ENCODE results near the gene MBOAT7.
A peak's percentile ranks its signal among the peaks of the same experiment; 100 is the strongest.
"Not testable (repeated sequence)": the region's sequence is repeated elsewhere in the genome, so short reads cannot be mapped to it uniquely, and the experiment has no call there.

MBOAT7 gene

DNA sequence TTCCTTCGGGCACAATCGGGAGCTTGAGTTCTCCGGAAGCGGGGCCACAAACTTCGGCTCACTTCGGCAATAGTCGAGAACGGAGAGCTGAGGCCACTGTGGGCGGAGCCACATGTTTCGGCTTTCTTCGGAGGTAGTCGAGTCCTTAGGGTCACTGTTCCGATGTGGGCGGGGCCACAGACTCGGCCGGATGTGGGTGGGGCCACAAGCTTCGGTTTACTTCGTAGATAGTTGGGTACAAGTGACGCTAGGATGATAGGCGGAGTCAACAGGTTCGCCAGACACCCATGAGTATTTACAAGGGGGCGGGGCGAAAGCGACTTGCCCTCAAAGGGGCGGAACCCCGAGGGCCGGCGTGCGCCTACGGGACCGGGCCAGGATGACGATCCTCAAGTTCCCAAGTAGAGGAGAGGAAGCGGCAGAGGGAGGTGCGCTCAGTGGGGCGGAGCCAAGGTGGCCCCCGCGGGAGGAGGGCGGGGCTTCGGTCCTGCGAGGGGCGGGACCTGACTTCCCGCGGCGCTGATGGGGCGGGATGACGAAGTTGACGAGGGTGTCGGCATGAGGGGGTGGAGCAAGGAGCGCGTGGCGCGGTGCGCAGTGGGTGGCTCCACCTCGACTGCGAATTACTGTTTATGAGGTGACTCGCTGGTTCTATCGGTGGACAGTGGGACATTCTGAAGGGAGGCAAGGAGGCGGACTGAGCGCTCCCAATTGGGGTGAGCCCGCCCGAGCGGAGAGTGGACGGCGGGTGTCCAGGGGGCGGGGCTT, 539 bp upstream of the MBOAT7 start:
- peak; percentile 98 to 100 (median 100) for DNase-seq

DNA sequence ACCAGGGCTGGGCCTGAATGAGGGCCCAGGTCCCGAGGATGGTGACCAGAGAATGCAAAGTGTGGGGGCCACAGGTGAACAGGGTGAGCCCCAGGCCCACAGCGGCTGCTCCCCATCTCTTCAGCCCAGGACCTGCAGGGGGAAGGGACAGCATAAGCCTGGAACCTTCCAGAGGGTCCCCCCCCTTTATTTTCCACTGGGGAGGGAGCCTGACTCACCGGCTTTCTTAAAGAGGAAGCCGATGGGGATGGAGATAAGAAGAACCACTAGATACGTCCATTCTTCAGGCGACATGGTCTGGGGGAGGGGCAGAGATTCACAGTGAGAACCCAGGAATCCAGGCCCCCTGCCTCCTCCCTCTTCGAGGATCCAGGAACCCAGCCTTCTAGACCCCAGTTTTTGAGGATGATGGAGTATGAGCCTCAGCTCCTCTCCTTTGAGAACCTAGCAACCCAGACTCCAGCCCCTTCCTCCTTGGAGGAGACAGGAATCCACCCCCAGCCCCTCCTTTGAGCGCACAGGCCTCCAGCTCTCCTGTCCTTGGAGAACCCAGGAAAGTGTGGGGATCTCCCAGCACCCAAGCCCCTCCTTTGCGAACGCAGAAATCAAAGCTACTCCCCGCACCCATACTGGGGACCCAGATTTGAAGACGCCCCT, 1.0 kb downstream of the MBOAT7 start:
- DNase-seq = peak in 8 of 51 donors; percentile 3 to 31 (median 17)

DNA sequence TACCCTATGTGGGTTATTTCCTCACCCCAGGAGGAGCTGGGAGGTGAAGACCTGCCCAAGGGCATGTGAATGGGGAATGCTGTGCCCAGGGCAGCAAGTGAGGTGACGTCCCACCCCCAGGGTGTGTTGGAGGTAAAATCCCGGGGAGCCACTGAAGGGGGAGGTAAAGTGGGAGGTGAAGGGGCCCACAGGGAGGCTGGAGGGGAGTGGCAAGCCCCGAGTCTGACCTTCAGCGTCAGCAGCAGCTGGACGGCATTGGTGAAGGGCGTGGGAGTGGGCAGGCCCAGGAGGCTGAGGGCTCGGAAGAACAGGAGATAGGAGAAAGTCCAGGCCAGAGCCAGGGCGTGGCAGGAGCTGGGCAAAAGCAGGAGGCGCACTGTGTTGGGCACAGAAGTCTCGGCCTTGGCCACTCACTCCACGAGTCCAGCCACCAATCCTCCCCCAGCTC, 2.4 kb downstream of the MBOAT7 start:
- DNase-seq = no peak

DNA sequence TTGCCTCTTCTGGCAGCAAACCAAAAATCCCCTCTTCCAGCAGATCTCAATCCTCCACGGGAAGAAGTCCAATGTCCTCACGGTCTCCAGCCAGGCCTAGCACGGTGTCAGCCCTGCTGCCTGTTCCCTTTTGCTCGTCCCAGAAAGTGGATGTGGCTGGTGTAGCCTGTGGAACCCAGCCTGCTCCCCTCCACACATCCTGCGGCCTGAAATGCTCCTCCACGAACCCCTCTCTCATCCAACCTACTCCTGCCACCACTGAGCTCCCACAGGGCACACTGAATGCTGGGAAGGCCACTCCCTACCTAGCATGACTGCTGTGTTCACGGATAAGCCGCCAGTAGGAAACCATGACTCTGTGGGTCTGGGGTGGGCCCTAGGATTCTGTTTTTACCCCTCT, 3.0 kb downstream of the MBOAT7 start:
- no peak for DNase-seq

GRCh38 chr19:54183431-54183830, 5.9 kb downstream of the MBOAT7 start:
- no peak for DNase-seq

- DNase-seq = not testable (repeated sequence)
Observed at GRCh38 chr19:54181894-54182293, 7.5 kb downstream of the MBOAT7 start.

DNA sequence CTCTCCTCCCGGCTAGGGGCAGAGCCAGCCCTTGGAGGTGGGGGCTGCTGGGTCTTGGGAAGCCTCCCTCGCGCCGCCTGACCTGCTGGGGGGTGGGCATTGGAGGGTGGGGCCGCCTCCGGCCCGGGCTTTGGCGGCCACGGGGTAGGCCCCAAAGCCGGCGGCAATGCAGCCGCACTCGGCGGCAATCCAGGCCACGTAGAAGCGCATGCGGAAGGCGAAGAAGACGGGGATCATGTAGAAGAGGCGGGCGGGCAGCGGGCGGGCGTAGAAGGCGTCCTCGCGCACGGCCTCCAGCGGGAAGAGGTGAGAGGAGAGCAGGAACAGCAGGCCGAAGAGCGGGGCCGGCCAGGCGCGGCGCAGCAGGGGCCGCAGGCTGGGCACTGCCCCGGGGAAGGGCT, 8.7 kb downstream of the MBOAT7 start:
- DNase-seq = no peak

DNA sequence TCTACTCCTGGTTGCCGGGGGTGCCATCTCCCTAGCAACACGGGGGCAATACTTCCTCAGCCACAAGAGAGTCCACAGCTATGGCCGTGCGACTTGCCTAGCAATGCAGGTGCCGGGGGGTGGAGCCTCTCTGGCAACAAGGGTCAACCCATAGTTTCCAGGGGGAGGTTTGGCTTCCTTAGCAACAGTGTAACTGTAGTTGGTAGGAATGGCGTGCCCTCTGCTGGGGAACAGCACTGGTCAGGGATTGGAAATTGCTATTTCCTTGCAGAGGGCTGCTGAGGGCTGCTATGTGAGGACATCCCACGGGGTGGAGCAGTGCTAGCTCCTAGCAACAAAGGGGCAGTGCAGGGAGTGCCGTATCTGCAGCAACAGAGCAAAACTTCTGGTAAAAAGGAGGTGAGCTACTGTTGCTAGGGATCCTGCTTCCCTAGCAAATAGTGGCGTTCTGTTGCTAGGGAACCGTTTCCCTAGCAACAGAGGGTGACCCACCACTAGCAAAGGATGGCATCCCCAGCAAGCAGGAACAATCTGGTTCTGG, 9.4 kb downstream of the MBOAT7 start:
- DNase-seq = peak in 34 of 51 donors; percentile 4 to 82 (median 46)

DNA sequence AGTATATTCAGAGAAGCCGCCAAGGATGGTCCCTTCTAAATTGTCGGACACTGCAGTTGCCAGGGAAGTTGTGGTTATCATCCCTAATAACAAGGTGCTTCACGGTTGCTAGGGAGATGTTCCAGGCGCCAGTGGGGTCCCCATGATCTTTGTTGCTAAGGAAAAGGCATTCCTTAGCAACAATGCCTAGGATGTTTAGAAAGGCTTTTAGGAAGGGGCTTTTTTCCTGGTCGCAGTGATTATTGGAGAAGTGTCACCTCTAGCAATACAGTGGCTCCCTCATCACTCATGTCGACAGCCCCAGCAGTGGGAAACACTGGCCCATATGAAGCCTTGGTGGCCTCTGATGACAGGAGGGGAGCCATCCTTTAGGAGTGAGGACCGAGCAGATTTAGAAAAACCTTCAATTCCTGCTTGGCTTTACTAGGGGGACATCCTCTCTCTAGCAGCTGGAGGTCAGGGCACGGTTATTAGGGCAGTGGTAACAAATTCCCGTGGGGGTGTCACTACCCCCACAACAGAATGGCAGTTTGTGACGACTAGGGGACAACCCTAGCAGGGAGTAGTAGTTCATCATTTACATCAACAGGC, 10.0 kb downstream of the MBOAT7 start:
- DNase-seq = peak in 1 of 51 donors; percentile 5

- peak in 21 of 51 donors; percentile 4 to 54 (median 28) for DNase-seq
Observed at GRCh38 chr19:54178581-54179261, 10.7 kb downstream of the MBOAT7 start.

DNA sequence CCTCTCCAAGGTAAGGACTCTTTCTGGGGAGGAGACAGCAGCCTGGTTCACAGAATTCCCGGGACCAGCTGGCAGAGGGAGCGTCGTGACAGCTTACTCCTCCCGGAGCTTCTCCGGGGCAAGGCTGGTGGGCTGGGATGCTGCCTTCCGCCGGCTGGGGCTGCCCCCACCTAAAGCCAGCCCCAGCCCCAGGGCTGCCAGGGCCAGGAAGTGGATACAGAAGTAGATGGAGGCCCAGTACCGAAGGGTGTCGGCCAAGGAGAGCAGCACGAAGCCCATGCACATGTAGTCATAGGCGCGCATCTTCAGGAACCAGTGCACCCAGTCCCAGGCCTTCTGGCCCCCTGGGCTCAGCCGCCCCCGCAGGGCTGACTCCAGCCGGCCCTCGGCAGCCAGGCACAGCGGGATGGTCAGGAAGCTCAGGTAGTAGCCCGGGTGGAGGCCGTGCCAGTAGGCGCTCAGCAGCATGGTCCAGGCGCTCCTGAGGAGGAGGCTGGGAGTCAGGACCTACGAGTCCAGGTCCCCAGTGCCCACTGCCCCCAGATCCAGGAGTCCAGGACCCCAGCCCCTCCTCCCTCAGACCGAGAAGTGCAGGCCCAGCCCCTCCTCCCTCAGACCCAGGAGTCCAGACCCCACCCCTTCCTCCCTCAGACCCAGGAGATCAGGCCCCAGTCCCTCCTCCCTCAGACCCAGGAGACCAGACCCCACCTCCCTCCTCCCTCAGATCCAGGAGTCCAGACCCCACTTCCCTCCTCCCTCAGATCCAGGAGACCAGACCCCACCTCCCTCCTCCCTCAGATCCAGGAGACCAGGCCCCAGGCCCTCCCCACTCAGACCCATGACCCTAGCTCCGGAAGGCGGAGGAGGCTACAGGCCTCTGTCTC, 15.2 kb downstream of the MBOAT7 start:
- DNase-seq = no peak

DNA sequence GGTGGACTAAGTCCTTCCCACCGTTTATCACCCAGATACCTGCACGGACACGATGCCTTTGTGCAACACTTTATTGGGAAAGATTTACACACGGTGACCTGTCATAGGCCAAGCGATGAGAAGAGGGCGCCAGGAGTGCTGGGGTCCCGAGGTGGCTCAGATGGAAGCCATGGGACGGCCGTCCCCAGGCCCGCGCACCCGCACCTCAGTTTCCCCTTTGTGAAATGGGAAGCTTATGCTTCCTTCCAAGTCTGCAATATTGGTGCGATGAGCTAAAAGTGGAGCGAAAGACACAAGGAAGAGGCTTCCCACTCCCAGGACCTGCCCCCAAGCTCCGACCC, 16.1 kb downstream of the MBOAT7 start:
- no peak for DNase-seq

GRCh38 chr19:54172471-54173358, 16.7 kb downstream of the MBOAT7 start, which contains the start of gene TMC4:
TSS of gene TMC4 (minus strand) at chr19:54173160. CDS start at chr19:54173117, 43 bp downstream.
- DNase-seq = no peak

- DNase-seq = not testable (repeated sequence)
Observed at GRCh38 chr19:54171736-54172431, 17.5 kb downstream of the MBOAT7 start.

- DNase-seq = no peak
Observed at GRCh38 chr19:54169149-54169740, 20.1 kb downstream of the MBOAT7 start.

- DNase-seq = peak; percentile 14 to 97 (median 74)
Observed at GRCh38 chr19:54168174-54168917, 21.0 kb downstream of the MBOAT7 start.

GRCh38 chr19:54165222-54165621, 24.2 kb downstream of the MBOAT7 start:
- DNase-seq = no peak
